HFF-Myc (cell line): Measurements from ENCODE around the gene ADNP.

Source experiments
- DNase-seq: peaks from one replicate; pipeline ENCODE4 v3.0.0-alpha.2; 2011; ENCODE audit warnings: low read depth; ENCODE audit errors: extremely low read depth
- H3K4me3 ChIP-seq: replicated peaks from 2 replicates; pipeline ENCODE4 v1.5.1; 2011; ENCODE audit warnings: low read depth, mild to moderate bottlenecking, control low read depth, low read length
- TF ChIP-seq, protein P1 (sequence below): IDR thresholded peaks from 2 replicates; pipeline ENCODE4 v1.5.1; 2012; ENCODE audit warnings: mild to moderate bottlenecking, low read depth, low read length, control low read depth; ENCODE audit errors: missing control alignments

Gene ADNP

DNA sequence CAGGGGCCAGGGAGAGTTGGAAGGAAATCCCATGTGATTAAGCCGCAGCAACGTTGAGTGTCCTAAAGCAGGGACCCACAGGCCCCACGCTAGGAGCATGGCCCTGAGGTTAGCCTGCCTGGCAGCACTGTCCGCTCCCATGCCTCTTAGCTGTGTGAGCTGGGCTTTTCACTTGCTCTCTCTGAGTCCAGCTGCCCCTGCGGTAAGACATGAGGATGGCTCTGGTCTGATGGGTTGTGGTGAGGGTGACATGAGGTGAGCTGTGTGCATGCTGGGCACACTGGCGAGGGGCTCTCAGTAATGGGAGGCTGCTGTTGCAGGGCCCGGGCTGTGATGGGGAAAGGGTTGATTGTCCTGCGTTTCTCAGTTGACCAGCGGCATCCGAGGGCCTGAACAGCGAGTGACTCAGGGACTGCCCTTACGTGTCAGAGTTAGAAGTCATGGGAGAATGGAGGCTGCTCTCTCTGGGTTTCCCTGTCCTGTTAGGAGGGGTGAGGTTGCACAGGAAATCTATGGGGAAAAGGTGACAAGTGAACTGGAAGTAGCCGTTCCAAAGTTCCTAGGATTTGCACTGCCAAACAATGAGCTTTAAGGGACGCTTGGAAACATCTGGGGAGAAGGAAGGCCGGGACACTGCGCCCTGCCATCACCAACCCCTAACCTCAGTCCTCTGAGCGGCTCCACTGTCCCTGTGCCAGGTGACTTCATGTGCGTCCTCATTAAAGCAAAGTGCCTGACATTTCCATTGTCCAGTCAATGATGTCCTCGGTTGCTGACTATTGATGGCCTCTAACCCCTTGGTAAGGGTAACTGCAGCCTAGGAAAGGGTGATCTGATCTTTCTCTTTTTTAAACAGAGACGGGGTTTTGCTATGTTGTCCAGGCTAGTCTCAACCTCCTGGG lies 51.3 kb downstream of the ADNP start:
- TF ChIP-seq, protein P1, sequence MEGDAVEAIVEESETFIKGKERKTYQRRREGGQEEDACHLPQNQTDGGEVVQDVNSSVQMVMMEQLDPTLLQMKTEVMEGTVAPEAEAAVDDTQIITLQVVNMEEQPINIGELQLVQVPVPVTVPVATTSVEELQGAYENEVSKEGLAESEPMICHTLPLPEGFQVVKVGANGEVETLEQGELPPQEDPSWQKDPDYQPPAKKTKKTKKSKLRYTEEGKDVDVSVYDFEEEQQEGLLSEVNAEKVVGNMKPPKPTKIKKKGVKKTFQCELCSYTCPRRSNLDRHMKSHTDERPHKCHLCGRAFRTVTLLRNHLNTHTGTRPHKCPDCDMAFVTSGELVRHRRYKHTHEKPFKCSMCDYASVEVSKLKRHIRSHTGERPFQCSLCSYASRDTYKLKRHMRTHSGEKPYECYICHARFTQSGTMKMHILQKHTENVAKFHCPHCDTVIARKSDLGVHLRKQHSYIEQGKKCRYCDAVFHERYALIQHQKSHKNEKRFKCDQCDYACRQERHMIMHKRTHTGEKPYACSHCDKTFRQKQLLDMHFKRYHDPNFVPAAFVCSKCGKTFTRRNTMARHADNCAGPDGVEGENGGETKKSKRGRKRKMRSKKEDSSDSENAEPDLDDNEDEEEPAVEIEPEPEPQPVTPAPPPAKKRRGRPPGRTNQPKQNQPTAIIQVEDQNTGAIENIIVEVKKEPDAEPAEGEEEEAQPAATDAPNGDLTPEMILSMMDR, result no peak
- no peak for DNase-seq
- H3K4me3 ChIP-seq, result no peak overlapping the region

DNA sequence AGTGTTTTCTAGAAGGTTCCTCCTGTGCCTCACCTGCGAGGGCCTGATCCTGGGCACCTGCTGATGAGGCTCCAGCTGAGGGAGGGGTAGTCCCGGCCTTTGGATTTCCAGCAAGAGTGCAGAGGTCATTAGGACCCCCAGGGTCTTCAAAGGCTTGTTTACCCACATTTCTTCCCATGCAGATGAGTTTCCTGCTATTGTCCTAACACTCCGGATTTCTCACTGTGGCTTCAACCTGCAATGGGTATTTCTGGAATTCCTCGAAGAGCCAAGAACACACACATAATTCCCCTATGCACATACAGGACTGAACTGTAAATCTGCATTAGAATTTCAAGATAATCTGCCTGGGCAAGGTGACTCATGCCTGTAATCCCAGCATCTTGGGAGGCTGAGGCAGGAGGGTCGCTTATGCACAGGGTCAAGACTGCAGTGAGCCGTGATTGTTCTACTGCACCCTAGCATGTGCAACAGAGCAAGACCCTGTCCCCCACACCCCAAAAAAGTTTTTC lies 53.9 kb downstream of the ADNP start:
- no peak for DNase-seq
- TF ChIP-seq, protein P1, result no peak
- no peak overlapping the region for H3K4me3 ChIP-seq

DNA sequence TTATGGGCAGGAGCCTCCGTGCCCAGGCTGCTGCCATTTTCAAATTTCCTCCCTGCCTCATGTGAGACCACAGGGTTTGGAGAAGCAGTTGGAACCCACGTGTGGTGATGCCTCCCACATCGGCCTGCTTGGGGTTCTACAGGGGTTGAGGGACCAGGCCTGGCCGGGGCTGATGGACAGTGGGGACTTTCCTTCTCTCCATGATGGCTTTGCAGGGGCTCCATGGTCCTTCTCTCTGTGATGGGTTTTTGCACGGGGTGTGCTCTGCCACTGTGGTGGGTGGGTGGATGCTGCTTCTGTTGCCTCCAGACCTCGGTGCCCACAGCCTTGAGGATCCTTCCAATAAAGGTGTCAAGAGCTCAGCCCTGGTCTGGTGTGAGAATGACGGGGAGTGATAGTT lies 54.4 kb downstream of the ADNP start:
- TF ChIP-seq, protein P1, result no peak
- H3K4me3 ChIP-seq, result no peak overlapping the region

DNA sequence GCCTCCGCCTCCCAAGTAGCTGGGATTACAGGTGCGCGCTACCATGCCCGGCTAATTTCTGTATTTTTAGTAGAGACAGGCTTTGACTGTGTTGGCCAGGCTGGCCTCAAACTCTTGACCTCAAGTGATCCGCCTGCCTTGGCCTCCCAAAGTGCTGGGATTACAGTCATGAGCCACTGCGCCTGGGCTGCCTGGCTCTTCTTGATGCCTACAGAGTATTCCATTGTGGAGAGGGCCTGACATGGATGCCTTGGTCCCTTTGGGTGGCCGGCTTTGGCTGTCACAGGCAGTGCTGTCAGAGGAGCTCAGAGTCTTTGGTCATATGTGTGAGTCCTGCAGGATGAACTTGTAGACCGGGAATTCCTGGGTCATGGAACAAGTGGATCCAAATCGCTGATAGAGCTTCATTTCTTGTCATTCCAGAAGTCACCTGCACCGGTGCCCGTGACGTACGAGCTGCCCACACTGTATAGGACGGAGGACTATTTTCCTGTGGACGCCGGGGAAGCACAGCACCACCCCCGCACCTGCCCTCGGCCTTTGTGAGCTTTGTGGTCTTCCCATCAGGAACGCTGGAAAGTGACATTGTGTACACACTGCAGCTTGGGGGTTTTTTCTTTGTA lies 55.1 kb downstream of the ADNP start:
- H3K4me3 ChIP-seq, result no peak overlapping the region
- DNase-seq, result no peak

More for the DNA sequence above, 54.4 kb downstream of the ADNP start:
- DNase-seq, result no peak

DNA sequence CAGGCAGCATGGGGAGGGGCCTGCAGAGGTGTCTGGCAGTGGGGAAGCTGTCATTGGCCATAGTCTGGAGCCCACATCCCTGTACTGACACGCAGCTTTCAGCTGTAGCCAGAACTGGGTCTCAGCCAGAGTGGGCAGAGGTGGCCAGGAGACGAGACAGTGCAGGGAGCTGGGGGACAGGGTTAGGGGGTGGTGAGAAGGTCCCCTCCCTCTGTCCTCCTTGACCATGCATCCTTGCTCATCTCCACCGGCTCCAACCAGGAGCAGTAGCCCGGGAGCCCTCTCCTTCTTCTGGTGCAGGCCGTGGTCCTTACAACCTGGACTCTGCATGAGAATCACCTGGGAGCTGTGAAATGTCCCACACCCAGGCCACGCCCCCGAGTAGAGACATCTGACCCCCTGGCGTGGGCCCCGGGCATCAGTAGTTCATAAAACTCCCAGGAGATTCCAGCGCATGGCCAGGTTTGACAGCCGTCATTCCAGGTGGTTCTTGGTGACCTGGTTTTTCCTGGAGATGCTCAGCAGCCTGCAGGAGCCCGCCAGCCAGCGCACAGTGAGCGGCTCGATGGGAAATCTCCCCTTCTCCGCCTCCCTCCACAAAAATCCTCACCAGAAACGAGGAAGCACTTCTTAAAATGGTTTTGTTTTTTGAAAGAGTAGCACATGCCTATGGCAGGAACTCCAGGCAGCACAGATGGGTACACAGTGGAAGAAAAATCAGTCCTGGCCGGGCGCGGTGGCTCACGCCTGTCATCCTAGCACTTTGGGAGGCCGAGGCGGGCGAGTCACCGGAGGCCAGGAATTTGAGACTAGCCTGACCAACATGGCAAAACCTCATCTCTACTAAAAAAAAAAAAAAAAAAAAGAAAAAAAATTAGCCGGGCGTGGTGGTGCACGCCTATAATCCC lies 56.2 kb downstream of the ADNP start:
- no peak for DNase-seq
- TF ChIP-seq, protein P1, result no peak
- H3K4me3 ChIP-seq, result no peak overlapping the region

More for the DNA sequence above, 55.1 kb downstream of the ADNP start:
- TF ChIP-seq, protein P1, result no peak

DNA sequence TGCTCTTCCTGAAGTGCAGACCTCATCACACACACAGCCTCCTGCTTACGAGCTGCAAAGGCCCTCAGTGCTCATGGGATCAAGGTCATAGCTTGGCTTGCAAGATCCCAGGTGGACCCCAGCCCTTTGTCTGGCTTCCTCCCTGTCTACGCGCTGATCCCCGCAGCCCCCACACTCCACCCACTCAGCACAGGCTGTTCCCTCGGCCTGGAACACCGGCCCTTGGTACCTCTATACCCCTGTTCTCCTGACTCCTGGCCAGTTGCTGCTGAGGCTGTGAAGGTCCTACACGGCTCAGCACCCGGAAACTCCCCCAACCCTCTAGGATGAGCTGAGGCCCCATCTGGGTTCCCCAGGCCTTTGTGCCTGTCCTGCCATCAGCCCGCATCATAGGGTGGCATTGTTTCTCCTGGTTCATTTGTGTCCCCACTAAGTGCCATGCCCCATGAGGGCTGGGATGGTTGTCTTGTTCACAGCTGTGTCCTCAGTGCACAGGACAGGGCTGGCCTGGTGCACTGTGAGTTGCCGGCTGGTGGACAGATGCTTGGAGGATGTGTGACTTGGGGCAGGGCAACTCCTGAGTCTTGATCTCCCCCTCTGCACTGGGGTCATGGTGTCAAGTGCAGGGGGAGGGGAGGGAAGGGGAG lies 57.0 kb downstream of the ADNP start:
- no peak for DNase-seq
- no peak overlapping the region for H3K4me3 ChIP-seq
- TF ChIP-seq, protein P1, result no peak
